ENCODE results near the gene DGKZ.
A peak's percentile ranks its signal among the peaks of the same experiment; 100 is the strongest.
"Not testable (repeated sequence)": the region's sequence is repeated elsewhere in the genome, so short reads cannot be mapped to it uniquely, and the experiment has no call there.

Gene DGKZ, protein sequence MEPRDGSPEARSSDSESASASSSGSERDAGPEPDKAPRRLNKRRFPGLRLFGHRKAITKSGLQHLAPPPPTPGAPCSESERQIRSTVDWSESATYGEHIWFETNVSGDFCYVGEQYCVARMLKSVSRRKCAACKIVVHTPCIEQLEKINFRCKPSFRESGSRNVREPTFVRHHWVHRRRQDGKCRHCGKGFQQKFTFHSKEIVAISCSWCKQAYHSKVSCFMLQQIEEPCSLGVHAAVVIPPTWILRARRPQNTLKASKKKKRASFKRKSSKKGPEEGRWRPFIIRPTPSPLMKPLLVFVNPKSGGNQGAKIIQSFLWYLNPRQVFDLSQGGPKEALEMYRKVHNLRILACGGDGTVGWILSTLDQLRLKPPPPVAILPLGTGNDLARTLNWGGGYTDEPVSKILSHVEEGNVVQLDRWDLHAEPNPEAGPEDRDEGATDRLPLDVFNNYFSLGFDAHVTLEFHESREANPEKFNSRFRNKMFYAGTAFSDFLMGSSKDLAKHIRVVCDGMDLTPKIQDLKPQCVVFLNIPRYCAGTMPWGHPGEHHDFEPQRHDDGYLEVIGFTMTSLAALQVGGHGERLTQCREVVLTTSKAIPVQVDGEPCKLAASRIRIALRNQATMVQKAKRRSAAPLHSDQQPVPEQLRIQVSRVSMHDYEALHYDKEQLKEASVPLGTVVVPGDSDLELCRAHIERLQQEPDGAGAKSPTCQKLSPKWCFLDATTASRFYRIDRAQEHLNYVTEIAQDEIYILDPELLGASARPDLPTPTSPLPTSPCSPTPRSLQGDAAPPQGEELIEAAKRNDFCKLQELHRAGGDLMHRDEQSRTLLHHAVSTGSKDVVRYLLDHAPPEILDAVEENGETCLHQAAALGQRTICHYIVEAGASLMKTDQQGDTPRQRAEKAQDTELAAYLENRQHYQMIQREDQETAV

DNA sequence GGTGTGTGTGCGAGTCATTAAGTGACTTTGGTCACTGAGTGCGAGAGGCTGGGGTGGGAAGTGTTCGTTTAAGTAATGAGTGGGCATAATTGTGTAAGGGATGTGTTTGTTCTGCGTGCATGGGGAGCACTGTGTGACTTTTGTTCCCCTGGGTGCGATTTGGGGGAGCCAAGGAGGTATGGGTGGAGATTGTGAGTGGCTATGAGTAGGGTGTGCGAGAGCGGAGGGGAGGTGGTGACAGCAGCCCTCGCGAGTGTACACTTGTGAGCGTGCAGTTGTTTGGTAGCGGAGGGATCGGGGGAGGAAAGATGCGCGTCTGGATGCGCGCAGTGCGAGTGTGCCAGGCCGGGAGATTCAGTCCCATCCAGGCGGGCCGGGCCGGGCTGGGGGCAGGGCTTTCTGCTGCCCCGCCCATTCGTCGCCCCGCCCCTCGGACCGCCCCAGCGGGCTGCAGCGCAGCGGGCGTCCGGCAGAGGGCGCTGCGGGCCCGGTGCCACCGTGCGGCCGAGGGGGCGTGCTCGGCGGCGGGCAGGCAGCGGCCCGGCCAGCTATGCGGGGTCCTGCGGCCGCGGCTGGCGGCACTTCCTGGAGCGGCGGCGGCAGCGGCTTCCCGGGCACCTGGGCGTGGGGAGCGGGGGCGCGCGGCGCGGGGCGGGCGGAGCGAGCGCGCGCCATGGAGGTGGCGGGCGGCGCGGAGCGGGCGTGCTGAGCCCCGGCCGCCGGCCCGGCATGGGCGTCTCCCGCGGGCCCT is at the start of gene DGKZ:
TSS of gene DGKZ (plus strand) at position 578 of the 751 bp plus-strand sequence. CDS start 197 bp downstream, outside the sequence.
- TF ChIP-seq, protein P1, sequence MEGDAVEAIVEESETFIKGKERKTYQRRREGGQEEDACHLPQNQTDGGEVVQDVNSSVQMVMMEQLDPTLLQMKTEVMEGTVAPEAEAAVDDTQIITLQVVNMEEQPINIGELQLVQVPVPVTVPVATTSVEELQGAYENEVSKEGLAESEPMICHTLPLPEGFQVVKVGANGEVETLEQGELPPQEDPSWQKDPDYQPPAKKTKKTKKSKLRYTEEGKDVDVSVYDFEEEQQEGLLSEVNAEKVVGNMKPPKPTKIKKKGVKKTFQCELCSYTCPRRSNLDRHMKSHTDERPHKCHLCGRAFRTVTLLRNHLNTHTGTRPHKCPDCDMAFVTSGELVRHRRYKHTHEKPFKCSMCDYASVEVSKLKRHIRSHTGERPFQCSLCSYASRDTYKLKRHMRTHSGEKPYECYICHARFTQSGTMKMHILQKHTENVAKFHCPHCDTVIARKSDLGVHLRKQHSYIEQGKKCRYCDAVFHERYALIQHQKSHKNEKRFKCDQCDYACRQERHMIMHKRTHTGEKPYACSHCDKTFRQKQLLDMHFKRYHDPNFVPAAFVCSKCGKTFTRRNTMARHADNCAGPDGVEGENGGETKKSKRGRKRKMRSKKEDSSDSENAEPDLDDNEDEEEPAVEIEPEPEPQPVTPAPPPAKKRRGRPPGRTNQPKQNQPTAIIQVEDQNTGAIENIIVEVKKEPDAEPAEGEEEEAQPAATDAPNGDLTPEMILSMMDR (IDR thresholded peaks at IDR 0.05; ENCODE audit: control extremely low read depth, extremely low read depth, low read depth, missing control alignments), result peak; percentile 97
- DNase-seq (ENCODE audit: extremely low spot score), result peak; percentile 94
- ChIA-PET CTCF (interaction anchor here (0.6 to 21.1 kb wide), 15 partner anchors 12 to 272 kb away, joined by 3 to 452 read pairs (median 4); no protein-coding TSS in a partner anchor), POLR2A (no interaction called here)

DNA sequence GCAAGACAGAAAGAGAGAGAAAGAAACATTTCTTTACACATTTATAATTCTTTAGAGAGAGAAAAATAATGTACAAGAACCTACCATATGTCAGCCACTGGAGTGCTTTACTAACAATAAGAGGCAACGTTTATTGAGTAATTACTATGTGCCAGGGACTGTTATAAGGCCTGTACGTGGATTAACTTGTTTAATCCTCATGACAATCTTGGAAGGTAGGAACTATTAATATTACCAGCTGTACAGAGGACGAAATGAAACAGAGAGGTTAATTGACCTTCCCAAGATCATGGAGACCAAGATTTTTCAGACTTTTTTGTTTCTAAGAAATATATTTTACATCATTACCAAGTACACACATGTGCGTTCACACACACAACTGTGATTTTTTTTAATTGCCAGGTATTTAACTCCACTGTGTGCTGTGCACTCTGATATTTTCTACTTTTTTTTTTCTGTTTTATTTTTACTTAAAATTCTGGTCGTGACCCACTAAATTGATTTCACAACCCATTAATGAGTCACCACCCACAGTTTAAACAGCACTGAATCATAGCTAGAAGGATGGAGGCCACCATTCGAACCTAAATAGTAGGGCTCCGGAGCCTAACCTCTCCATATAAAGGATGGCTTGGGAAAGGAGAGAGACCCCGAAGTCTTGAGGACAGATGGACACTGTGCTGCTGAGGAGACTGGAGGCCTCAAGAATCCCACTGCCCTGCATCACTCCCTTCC is 48.4 kb upstream of the DGKZ start:
- POLR2A ChIA-PET, result no interaction called here
- TF ChIP-seq, protein P1 (IDR thresholded peaks at IDR 0.05; ENCODE audit: control extremely low read depth, extremely low read depth, low read depth, missing control alignments), result no peak
- DNase-seq (ENCODE audit: extremely low spot score), result no peak
- CTCF ChIA-PET, result interaction anchor here (1.2 to 7.3 kb wide), 6 partner anchors 10 to 59 kb away, joined by 3 to 127 read pairs (median 7); no protein-coding TSS in a partner anchor

DNA sequence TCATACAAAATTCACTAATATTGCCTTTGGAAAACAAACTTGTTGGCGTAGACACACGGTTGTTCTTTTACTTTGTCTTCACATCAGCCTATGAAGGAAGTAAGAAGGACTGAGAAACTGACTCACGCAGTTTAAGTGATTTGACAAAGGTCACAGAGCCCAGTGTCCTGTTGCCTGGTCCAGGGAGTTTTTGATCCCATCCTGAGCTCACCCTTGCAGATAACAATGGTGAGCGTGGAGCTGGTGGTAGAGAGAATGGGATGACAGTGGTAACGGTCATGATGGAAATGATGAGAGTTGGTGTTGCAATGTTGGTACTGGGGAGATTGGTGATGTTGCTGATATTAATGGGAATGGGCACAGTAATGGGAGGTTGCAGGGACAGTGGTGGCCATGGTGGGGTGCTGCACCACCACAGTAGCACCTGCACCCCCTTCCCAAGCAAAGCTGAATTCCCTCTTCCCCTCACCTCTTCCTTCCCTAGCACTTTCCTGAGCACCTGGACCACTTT is 47.8 kb upstream of the DGKZ start:
- TF ChIP-seq, protein P1 (IDR thresholded peaks at IDR 0.05; ENCODE audit: control extremely low read depth, extremely low read depth, low read depth, missing control alignments), result no peak
- POLR2A ChIA-PET, result no interaction called here
- CTCF ChIA-PET, result interaction anchor here (0.7 to 7.3 kb wide), 8 partner anchors 8 to 60 kb away, joined by 3 to 127 read pairs (median 5); no protein-coding TSS in a partner anchor
- no peak for DNase-seq (ENCODE audit: extremely low spot score)

DNA sequence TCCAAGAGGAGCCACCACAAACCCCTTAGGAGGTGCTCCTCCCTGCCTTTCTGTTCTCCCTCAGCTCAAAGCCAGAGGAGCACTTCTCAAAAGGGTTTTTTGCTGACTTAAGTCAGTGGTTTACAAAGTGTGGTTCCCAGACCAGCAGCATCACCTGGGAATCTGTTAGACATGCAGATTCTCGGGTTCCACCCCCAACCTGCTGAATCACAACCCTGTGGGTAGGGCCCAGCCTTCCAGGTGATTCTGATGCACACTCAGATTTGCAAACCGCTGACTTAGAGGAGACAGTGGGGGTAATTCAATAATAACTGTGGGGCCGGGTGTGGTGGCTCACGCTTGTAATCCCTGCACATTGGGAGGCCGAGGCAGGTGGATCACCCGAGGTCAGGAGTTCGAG is 47.0 kb upstream of the DGKZ start:
- DNase-seq (ENCODE audit: extremely low spot score), result no peak
- TF ChIP-seq, protein P1 (IDR thresholded peaks at IDR 0.05; ENCODE audit: control extremely low read depth, extremely low read depth, low read depth, missing control alignments), result no peak
- POLR2A ChIA-PET, result no interaction called here
- CTCF ChIA-PET, result interaction anchor here (1.2 to 7.3 kb wide), 7 partner anchors 10 to 61 kb away, joined by 3 to 127 read pairs (median 5); no protein-coding TSS in a partner anchor

DNA sequence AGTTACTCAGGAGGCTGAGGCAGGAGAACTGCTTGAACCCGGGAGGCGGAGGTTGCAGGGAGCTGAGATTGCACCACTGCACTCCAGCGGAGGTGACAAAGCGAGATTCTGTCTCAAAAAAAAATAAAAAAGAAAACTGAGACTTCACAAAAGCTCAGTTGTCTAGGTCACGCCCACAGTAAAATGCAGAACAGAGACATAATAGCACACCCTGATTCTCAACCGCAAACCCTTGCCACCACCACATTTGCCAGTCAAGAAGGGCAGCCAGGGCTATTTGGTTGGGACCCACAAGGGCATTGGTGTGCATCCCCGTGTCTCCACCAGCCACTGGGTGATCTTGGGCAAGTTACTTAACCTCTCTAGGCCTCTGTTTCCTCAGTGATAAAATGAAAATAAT is 44.4 kb upstream of the DGKZ start:
- peak; percentile 69 for DNase-seq (ENCODE audit: extremely low spot score)
- TF ChIP-seq, protein P1 (IDR thresholded peaks at IDR 0.05; ENCODE audit: control extremely low read depth, extremely low read depth, low read depth, missing control alignments), result no peak
- POLR2A ChIA-PET, result no interaction called here
- CTCF ChIA-PET, result interaction anchor here (1.3 to 22.8 kb wide), 3 partner anchors 13 to 62 kb away, joined by 3 to 480 read pairs (median 5); no protein-coding TSS in a partner anchor

DNA sequence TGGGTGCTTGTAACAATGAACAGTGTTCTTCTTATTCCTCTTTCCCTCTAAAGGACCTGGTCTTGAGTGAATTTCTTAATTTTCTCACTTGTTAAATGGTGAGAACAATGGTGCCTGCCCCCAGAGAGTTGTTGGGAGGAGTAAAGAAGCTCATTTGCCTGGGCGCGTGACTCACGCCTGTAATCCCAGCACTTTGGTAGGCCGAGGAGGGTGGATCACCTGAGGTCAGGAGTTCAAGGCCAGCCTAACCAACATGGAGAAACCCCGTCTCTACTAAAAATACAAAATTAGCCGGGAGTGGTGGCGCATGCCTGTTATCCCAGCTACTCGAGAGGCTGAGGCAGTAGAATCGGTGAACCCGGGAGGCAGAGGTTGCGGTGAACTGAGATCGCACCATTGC is 43.2 kb upstream of the DGKZ start:
- DNase-seq (ENCODE audit: extremely low spot score); POLR2A ChIA-PET: not testable (repeated sequence)
- CTCF ChIA-PET, result interaction anchor here (0.9 to 22.8 kb wide), 4 partner anchors 10 to 63 kb away, joined by 3 to 480 read pairs (median 5); no protein-coding TSS in a partner anchor

Measured in GM10248 (cell line).